K562 (cell line): ENCODE results near the gene PTGIR. TPM values are rescaled to one million over a fixed set of nuclear protein-coding genes. Genes with fewer than 3 reads are reported as not detected.

Experiments
- CREM ChIP-seq: IDR thresholded peaks from 2 replicates; pipeline ENCODE4 v1.6.1; 2014; ENCODE audit warnings: antibody characterized with exemption, low read depth
- CTCF ChIP-seq, 3 experiments: IDR thresholded peaks in 2 of 3; conservative IDR thresholded peaks in 1 of 3; 2 replicates each; pipeline ENCODE4 v1.5.1; 2011 to 2012; ENCODE audit warnings: low read length in 3 of 3, mild to moderate bottlenecking in 3 of 3, control low read depth in 2 of 3, improper control_type of control experiment in 1 of 3, inconsistent platforms in 1 of 3, low read depth in 1 of 3, mixed read lengths in 1 of 3, moderate library complexity in 1 of 3; ENCODE audit not compliant: insufficient read depth in 2 of 3
- DEAF1 ChIP-seq: fragments of 450-650 bp; formaldehyde crosslinking; IDR thresholded peaks from 2 replicates; pipeline ENCODE4 v1.4.0; 2020; ENCODE audit warnings: mild to moderate bottlenecking, moderate library complexity
- DNMT1 ChIP-seq: fragments of 450-650 bp; IDR thresholded peaks from 2 replicates; pipeline ENCODE4 v1.6.1; 2016; ENCODE audit warnings: antibody characterized with exemption, mild to moderate bottlenecking
- IRF9 ChIP-seq: fragments of 450-650 bp; IDR thresholded peaks from 2 replicates; pipeline ENCODE4 v1.6.1; 2016; ENCODE audit warnings: missing biosample characterization, missing genetic modification characterization
- MTA3 ChIP-seq: fragments of 450-650 bp; formaldehyde crosslinking; IDR thresholded peaks from 2 replicates; pipeline ENCODE4 v1.6.1; 2017; ENCODE audit warnings: mild to moderate bottlenecking, borderline replicate concordance
- NCOR1 ChIP-seq: fragments of 450-650 bp; IDR thresholded peaks from 2 replicates; pipeline ENCODE4 v1.6.1; 2016; ENCODE audit warnings: mild to moderate bottlenecking, moderate library complexity
- NFE2 ChIP-seq: IDR thresholded peaks from 2 replicates; pipeline ENCODE4 v1.6.1; 2014; ENCODE audit warnings: antibody characterized with exemption, low read depth
- NR2C2 ChIP-seq, 2 experiments: fragments of 200-800 bp in 1 of 2; sonication (Bioruptor generic) in 1 of 2; sonication (generic) in 1 of 2; formaldehyde crosslinking in 1 of 2; IDR thresholded peaks; 2 replicates each; pipeline versions ENCODE4 v1.6.1 to v1.8.0; 2016 to 2022; ENCODE audit warnings: mild to moderate bottlenecking in 1 of 2, missing compliant biosample characterization in 1 of 2, missing genetic modification characterization in 1 of 2, missing genetic modification reagents in 1 of 2
- SMARCA4 ChIP-seq: fragments of 450-650 bp; IDR thresholded peaks from 2 replicates; pipeline ENCODE4 v1.6.1; 2016
- WHSC1 ChIP-seq: IDR thresholded peaks from one replicate; pipeline ENCODE4 v1.6.1; 2012; ENCODE audit warnings: low read length, control low read depth, inconsistent platforms
- YY1 ChIP-seq, 3 experiments: IDR thresholded peaks; 2 replicates each; pipeline ENCODE4 v1.6.1; 2011; ENCODE audit warnings: low read length in 2 of 3, mild to moderate bottlenecking in 2 of 3, moderate library complexity in 2 of 3, borderline replicate concordance in 1 of 3, control low read depth in 1 of 3, low read depth in 1 of 3; ENCODE audit not compliant: insufficient read depth in 3 of 3, insufficient replicate concordance in 2 of 3, control insufficient read depth in 1 of 3, insufficient read length in 1 of 3; ENCODE audit errors: extremely low read depth in 1 of 3
- ZNF384 ChIP-seq: IDR thresholded peaks from 2 replicates; pipeline ENCODE4 v1.6.1; 2012; ENCODE audit warnings: low read depth, low read length, improper control_type of control experiment
- ZNF75A ChIP-seq: fragments of 450-650 bp; formaldehyde crosslinking; IDR thresholded peaks from 2 replicates; pipeline ENCODE4 v1.4.0; 2020; ENCODE audit warnings: mild to moderate bottlenecking
- polyA plus RNA-seq, 8 experiments: library from polyadenylated mRNA; depleted of rRNA in 4 of 8; stranded (reverse) in 5 of 8; unstranded in 3 of 8; fragments of >200 nt; fragmentation: Nextera tagmentation in 2 of 8; fragmentation: Illumina TruSeq in 1 of 8; extraction: Ambion mirVana in 2 of 8; extraction: Trizol in 1 of 8; gene quantifications; 2 replicates each; pipeline versions ENCODE4 v1.2.1 to v1.2.3, GENCODE V29; 2011 to 2014; ENCODE audit warnings: inconsistent platforms in 1 of 8, missing spikeins in 1 of 8
- total RNA-seq, 7 experiments: library from RNA; depleted of rRNA in 6 of 7; stranded (reverse); fragments of >200 nt in 6 of 7; fragmentation: Illumina TruSeq in 2 of 7; extraction: Trizol in 2 of 7; gene quantifications; 2 replicates each; pipeline versions ENCODE4 v1.2.1 to v1.2.3, GENCODE V29; 2011 to 2021; ENCODE audit warnings: low replicate concordance in 1 of 7

PTGIR gene
- total and polyA plus RNA-seq, 9 of the 15 experiments (the other 6 are each of a cell fraction or from before 2014, with no cell fraction given) = 0.11 to 3.4 (median 1.1) TPM; not detected in 1

DNA sequence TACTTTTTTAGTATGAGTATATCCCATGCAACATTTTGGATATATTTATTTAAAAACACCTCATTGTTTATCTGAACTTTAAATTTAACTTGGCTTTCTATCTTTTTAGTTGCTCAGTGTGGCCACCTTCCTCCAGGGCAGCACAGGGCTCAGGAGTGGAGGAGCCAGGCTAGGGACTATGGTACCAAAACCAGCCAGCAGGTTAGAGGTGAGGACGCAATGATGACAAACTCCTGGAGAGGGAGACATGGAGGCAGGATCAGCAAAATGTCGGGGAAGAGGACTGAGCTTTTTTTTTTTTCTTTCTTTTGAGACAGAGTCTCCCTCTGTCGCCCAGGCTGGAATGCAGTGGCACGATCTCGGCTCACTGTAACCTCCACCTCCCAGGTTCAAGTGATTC is 53.4 kb downstream of the PTGIR start (continued):
- TF ChIP-seq ZNF75A (CRISPR knock-in tag) (no peak), DEAF1 (CRISPR knock-in tag) (no peak), ZNF384 (peak; percentile 91), IRF9 (tag) (no peak), YY1 (IDR thresholded peaks at IDR 0.05; ENCODE audit: borderline replicate concordance in 1 of 3, control insufficient read depth in 1 of 3, extremely low read depth in 1 of 3, insufficient read depth in 3 of 3, insufficient read length in 1 of 3, insufficient replicate concordance in 2 of 3, low read depth in 1 of 3, low read length in 2 of 3) (peak in 1 of 3 experiments; percentile 55), NR2C2 (CRISPR knock-in tag; IDR thresholded peaks at IDR 0.05) (no peak), NR2C2 (tag; IDR thresholded peaks at IDR 0.05) (0 out of 2 replicates have a peak, but pooled peaks have one; percentile 13), NFE2 (0 out of 2 replicates have a peak, but pooled peaks have one; percentile 16), CREM (peak; percentile 30; the same call in 1 of the 2 replicates), MTA3 (0 out of 2 replicates have a peak, but pooled peaks have one; percentile 27), SMARCA4 (0 out of 2 replicates have a peak, but pooled peaks have one; percentile 17), WHSC1 (no peak), NCOR1 (no peak), DNMT1 (no peak), CTCF (IDR thresholded peaks at IDR 0.05 in 2 of 3, conservative IDR thresholded peaks at IDR 0.05 in 1 of 3; ENCODE audit: insufficient read depth in 2 of 3, low read depth in 1 of 3, low read length in 3 of 3) (peak; percentile 48 to 86 (median 61); a peak in 5 of 6 replicates)
- TF ChIP-seq, all 486 proteins: peak for 10

Other genes with a start within 250 kb of the PTGIR start
Only the 7 nearest of the 13 such genes appear.
- 0.04 TPM in 1 of 2 replicates, not detected in the other for gene PNMA8B, start 129.2 kb downstream of the PTGIR start, total RNA-seq (2014; rRNA removed)
- not detected in 2 replicates for gene PNMA8B, start 129.2 kb downstream of the PTGIR start, total RNA-seq (2014; rRNA removed; fragmentation: Illumina TruSeq; extraction: Trizol)
- gene PNMA8B, start 129.2 kb downstream of the PTGIR start, total RNA-seq (2015; rRNA removed; fragmentation: Illumina TruSeq; extraction: Trizol) = not detected in 2 replicates
- 0.02 TPM in 1 of 2 replicates, not detected in the other for gene PNMA8B, start 129.2 kb downstream of the PTGIR start, total RNA-seq (2021)
- gene PNMA8B, start 129.2 kb downstream of the PTGIR start, polyA plus RNA-seq (2011; rRNA removed) = not detected in 2 replicates
- gene PNMA8B, start 129.2 kb downstream of the PTGIR start, polyA plus RNA-seq (2014; fragmentation: Illumina TruSeq; extraction: Trizol) = not detected in 2 replicates
- not detected for gene PNMA8B, start 129.2 kb downstream of the PTGIR start, polyA plus RNA-seq (2014; fragmentation: Nextera tagmentation; extraction: Ambion mirVana)
- not detected in 2 replicates for gene PNMA8B, start 129.2 kb downstream of the PTGIR start, polyA plus RNA-seq (2014; rRNA removed)
- gene CALM3, start 23.8 kb downstream of the PTGIR start, total RNA-seq (2014; rRNA removed) = 149 and 180 TPM in 2 replicates
- 126 and 150 TPM in 2 replicates for gene CALM3, start 23.8 kb downstream of the PTGIR start, total RNA-seq (2014; rRNA removed; fragmentation: Illumina TruSeq; extraction: Trizol)
- gene CALM3, start 23.8 kb downstream of the PTGIR start, total RNA-seq (2015; rRNA removed; fragmentation: Illumina TruSeq; extraction: Trizol) = 154 and 156 TPM in 2 replicates
- gene CALM3, start 23.8 kb downstream of the PTGIR start, total RNA-seq (2021) = 277 TPM in 2 replicates
- gene CALM3, start 23.8 kb downstream of the PTGIR start, polyA plus RNA-seq (2011; rRNA removed) = 255 and 327 TPM in 2 replicates
- gene CALM3, start 23.8 kb downstream of the PTGIR start, polyA plus RNA-seq (2014; fragmentation: Illumina TruSeq; extraction: Trizol) = 307 and 350 TPM in 2 replicates
- gene CALM3, start 23.8 kb downstream of the PTGIR start, polyA plus RNA-seq (2014; fragmentation: Nextera tagmentation; extraction: Ambion mirVana) = 10 to 100 TPM; 34.6 to 40.2 TPM
- gene CALM3, start 23.8 kb downstream of the PTGIR start, polyA plus RNA-seq (2014; rRNA removed) = 266 and 273 TPM in 2 replicates
- gene GNG8, start 11.1 kb upstream of the PTGIR start, total RNA-seq (2014; rRNA removed) = not detected in 2 replicates
- gene GNG8, start 11.1 kb upstream of the PTGIR start, total RNA-seq (2014; rRNA removed; fragmentation: Illumina TruSeq; extraction: Trizol) = not detected in 2 replicates
- gene GNG8, start 11.1 kb upstream of the PTGIR start, total RNA-seq (2015; rRNA removed; fragmentation: Illumina TruSeq; extraction: Trizol) = not detected in 2 replicates
- not detected in 2 replicates for gene GNG8, start 11.1 kb upstream of the PTGIR start, total RNA-seq (2021)
- not detected in 2 replicates for gene GNG8, start 11.1 kb upstream of the PTGIR start, polyA plus RNA-seq (2011; rRNA removed)
- not detected in 2 replicates for gene GNG8, start 11.1 kb upstream of the PTGIR start, polyA plus RNA-seq (2014; fragmentation: Illumina TruSeq; extraction: Trizol)
- gene GNG8, start 11.1 kb upstream of the PTGIR start, polyA plus RNA-seq (2014; fragmentation: Nextera tagmentation; extraction: Ambion mirVana) = 1 to 10 TPM in 1 of 2 experiments, not detected in 1; 1.3 TPM
- gene GNG8, start 11.1 kb upstream of the PTGIR start, polyA plus RNA-seq (2014; rRNA removed) = not detected in 2 replicates
- 4.7 and 6.5 TPM in 2 replicates for gene DACT3, start 36.1 kb upstream of the PTGIR start, total RNA-seq (2014; rRNA removed)
- gene DACT3, start 36.1 kb upstream of the PTGIR start, total RNA-seq (2014; rRNA removed; fragmentation: Illumina TruSeq; extraction: Trizol) = 2.8 TPM in 2 replicates
- gene DACT3, start 36.1 kb upstream of the PTGIR start, total RNA-seq (2015; rRNA removed; fragmentation: Illumina TruSeq; extraction: Trizol) = 2.3 and 2.5 TPM in 2 replicates
- gene DACT3, start 36.1 kb upstream of the PTGIR start, total RNA-seq (2021) = 5.9 and 6.5 TPM in 2 replicates
- 3.3 and 3.5 TPM in 2 replicates for gene DACT3, start 36.1 kb upstream of the PTGIR start, polyA plus RNA-seq (2011; rRNA removed)
- 4.1 and 4.2 TPM in 2 replicates for gene DACT3, start 36.1 kb upstream of the PTGIR start, polyA plus RNA-seq (2014; fragmentation: Illumina TruSeq; extraction: Trizol)
- gene DACT3, start 36.1 kb upstream of the PTGIR start, polyA plus RNA-seq (2014; fragmentation: Nextera tagmentation; extraction: Ambion mirVana) = under 1 TPM; 0.67 to 0.83 TPM
- gene DACT3, start 36.1 kb upstream of the PTGIR start, polyA plus RNA-seq (2014; rRNA removed) = 3.3 and 5.1 TPM in 2 replicates
- gene PRKD2, start 92.0 kb upstream of the PTGIR start, total RNA-seq (2014; rRNA removed) = 29.2 and 35.1 TPM in 2 replicates
- gene PRKD2, start 92.0 kb upstream of the PTGIR start, total RNA-seq (2014; rRNA removed; fragmentation: Illumina TruSeq; extraction: Trizol) = 9.9 and 15.0 TPM in 2 replicates
- gene PRKD2, start 92.0 kb upstream of the PTGIR start, total RNA-seq (2015; rRNA removed; fragmentation: Illumina TruSeq; extraction: Trizol) = 14.9 and 19.0 TPM in 2 replicates
- gene PRKD2, start 92.0 kb upstream of the PTGIR start, total RNA-seq (2021) = 57.3 and 60.0 TPM in 2 replicates
- gene PRKD2, start 92.0 kb upstream of the PTGIR start, polyA plus RNA-seq (2011; rRNA removed) = 11.0 and 11.1 TPM in 2 replicates
- gene PRKD2, start 92.0 kb upstream of the PTGIR start, polyA plus RNA-seq (2014; fragmentation: Illumina TruSeq; extraction: Trizol) = 23.8 and 34.1 TPM in 2 replicates
- gene PRKD2, start 92.0 kb upstream of the PTGIR start, polyA plus RNA-seq (2014; fragmentation: Nextera tagmentation; extraction: Ambion mirVana) = 1 to 10 TPM; 1.8 to 4.9 TPM
- 21.1 and 22.4 TPM in 2 replicates for gene PRKD2, start 92.0 kb upstream of the PTGIR start, polyA plus RNA-seq (2014; rRNA removed)
- 8.2 and 11.3 TPM in 2 replicates for gene FKRP, start 121.0 kb upstream of the PTGIR start, total RNA-seq (2014; rRNA removed)
- gene FKRP, start 121.0 kb upstream of the PTGIR start, total RNA-seq (2014; rRNA removed; fragmentation: Illumina TruSeq; extraction: Trizol) = 4.9 and 5.0 TPM in 2 replicates
- gene FKRP, start 121.0 kb upstream of the PTGIR start, total RNA-seq (2015; rRNA removed; fragmentation: Illumina TruSeq; extraction: Trizol) = 7.3 and 7.6 TPM in 2 replicates
- 11.2 and 14.9 TPM in 2 replicates for gene FKRP, start 121.0 kb upstream of the PTGIR start, total RNA-seq (2021)
- gene FKRP, start 121.0 kb upstream of the PTGIR start, polyA plus RNA-seq (2011; rRNA removed) = 3.7 and 5.4 TPM in 2 replicates
- 6.5 and 10.2 TPM in 2 replicates for gene FKRP, start 121.0 kb upstream of the PTGIR start, polyA plus RNA-seq (2014; fragmentation: Illumina TruSeq; extraction: Trizol)
- 1 to 10 TPM in 1 of 2 experiments, under 1 TPM in 1; 0.68 to 1.1 TPM for gene FKRP, start 121.0 kb upstream of the PTGIR start, polyA plus RNA-seq (2014; fragmentation: Nextera tagmentation; extraction: Ambion mirVana)
- 15.2 and 16.1 TPM in 2 replicates for gene FKRP, start 121.0 kb upstream of the PTGIR start, polyA plus RNA-seq (2014; rRNA removed)
- gene STRN4, start 121.4 kb upstream of the PTGIR start, total RNA-seq (2014; rRNA removed) = 66.9 and 71.0 TPM in 2 replicates
- 18.0 and 21.6 TPM in 2 replicates for gene STRN4, start 121.4 kb upstream of the PTGIR start, total RNA-seq (2014; rRNA removed; fragmentation: Illumina TruSeq; extraction: Trizol)
- 36.9 and 39.2 TPM in 2 replicates for gene STRN4, start 121.4 kb upstream of the PTGIR start, total RNA-seq (2015; rRNA removed; fragmentation: Illumina TruSeq; extraction: Trizol)
- 79.2 and 82.7 TPM in 2 replicates for gene STRN4, start 121.4 kb upstream of the PTGIR start, total RNA-seq (2021)
- gene STRN4, start 121.4 kb upstream of the PTGIR start, polyA plus RNA-seq (2011; rRNA removed) = 42.8 and 60.4 TPM in 2 replicates
- 34.8 and 63.9 TPM in 2 replicates for gene STRN4, start 121.4 kb upstream of the PTGIR start, polyA plus RNA-seq (2014; fragmentation: Illumina TruSeq; extraction: Trizol)
- gene STRN4, start 121.4 kb upstream of the PTGIR start, polyA plus RNA-seq (2014; fragmentation: Nextera tagmentation; extraction: Ambion mirVana) = 1 to 10 TPM in 1 of 2 experiments, under 1 TPM in 1; 0.62 to 1.7 TPM
- gene STRN4, start 121.4 kb upstream of the PTGIR start, polyA plus RNA-seq (2014; rRNA removed) = 81.4 and 83.7 TPM in 2 replicates